ENCODE data around the gene IL17B. TPM values are rescaled to one million over a fixed set of nuclear protein-coding genes. Genes with fewer than 3 reads are reported as not detected.

Gene IL17B
- total and polyA plus RNA-seq, 8 donors = 0.56 to 31.0 (median 1.8) TPM; not detected in 3

- Histone ChIP-seq H3K4me1 (peaks cover 11 to 13% (median 12%) of the 10 kb centered on the region in 4 donors), H3K27me3 (no peaks in the 10 kb centered on the region), H3K4me3 (no peak overlapping the region), H3K27ac (no peak overlapping the region), H3K36me3 (peaks cover 0 to 16% (median 5%) of the 10 kb centered on the region in 4 donors), H3K9me3 (no peaks in the 10 kb centered on the region)
- 61 to 74% (median 70%) methylated on average over 1 of the region's 1 CpG for WGBS, 5 donors
- TF ChIP-seq POLR2AphosphoS5 (IDR thresholded peaks at IDR 0.05) (no peak), POLR2A (IDR thresholded peaks at IDR 0.05) (no peak), EP300 (IDR thresholded peaks at IDR 0.05) (no peak), CTCF (IDR thresholded peaks at IDR 0.05) (no peak)
- no peak for DNase-seq
- intact Hi-C loops (cut with DNase I; ENCODE audit: low total_unique reads) = no loop called here
Measured at GRCh38 chr5:149340920-149341319, 38.2 kb downstream of the IL17B start.

- no peaks in the 10 kb centered on the region for H3K9me3 ChIP-seq
- no peak overlapping the region for H3K27ac ChIP-seq
- TF ChIP-seq POLR2A (IDR thresholded peaks at IDR 0.05) (no peak), EP300 (IDR thresholded peaks at IDR 0.05) (no peak), POLR2AphosphoS5 (IDR thresholded peaks at IDR 0.05) (no peak), CTCF (IDR thresholded peaks at IDR 0.05) (no peak)
- H3K4me1 ChIP-seq = no peaks in the 10 kb centered on the region
- intact Hi-C loops (cut with DNase I; ENCODE audit: low total_unique reads) = no loop called here
- H3K4me3 ChIP-seq = no peak overlapping the region
- H3K36me3 ChIP-seq = peaks cover 0 to 24% (median 12%) of the 10 kb centered on the region in 4 donors
- no peaks in the 10 kb centered on the region for H3K27me3 ChIP-seq
- WGBS, 5 donors = 54 to 94% (median 72%) methylated on average over 1 of the region's 1 CpG
- DNase-seq = no peak
Measured at GRCh38 chr5:149338364-149338763, 40.7 kb downstream of the IL17B start.

- no peak overlapping the region for H3K27ac ChIP-seq
- intact Hi-C loops (cut with DNase I; ENCODE audit: low total_unique reads) = no loop called here
- H3K36me3 ChIP-seq = peaks cover 0 to 24% (median 15%) of the 10 kb centered on the region in 4 donors
- no peaks in the 10 kb centered on the region for H3K27me3 ChIP-seq
- H3K9me3 ChIP-seq = no peaks in the 10 kb centered on the region
- H3K4me3 ChIP-seq = no peak overlapping the region
- H3K4me1 ChIP-seq = no peaks in the 10 kb centered on the region
- DNase-seq = peak in 1 of 2 donors; percentile 34
- TF ChIP-seq EP300 (IDR thresholded peaks at IDR 0.05) = no peak
- no peak for TF ChIP-seq POLR2AphosphoS5 (IDR thresholded peaks at IDR 0.05)
- TF ChIP-seq CTCF (IDR thresholded peaks at IDR 0.05) = no peak
- no peak for TF ChIP-seq POLR2A (IDR thresholded peaks at IDR 0.05)
- WGBS, 5 donors = 85 to 92% (median 90%) methylated on average over 4 of the region's 4 CpGs
Measured at GRCh38 chr5:149337736-149338135, 41.4 kb downstream of the IL17B start.

GRCh38 chr5:149333711-149334443 lies 45.2 kb downstream of the IL17B start:
- intact Hi-C loops (cut with DNase I; ENCODE audit: low total_unique reads) = no loop called here
- Histone ChIP-seq H3K4me1 (no peaks in the 10 kb centered on the region), H3K27me3 (no peaks in the 10 kb centered on the region), H3K36me3 (peaks cover 0 to 20% (median 15%) of the 10 kb centered on the region in 4 donors), H3K27ac (no peak overlapping the region), H3K4me3 (no peak overlapping the region), H3K9me3 (no peaks in the 10 kb centered on the region)
- no peak for TF ChIP-seq POLR2AphosphoS5 (IDR thresholded peaks at IDR 0.05)
- no peak for TF ChIP-seq POLR2A (IDR thresholded peaks at IDR 0.05)
- TF ChIP-seq EP300 (IDR thresholded peaks at IDR 0.05) = no peak
- no peak for TF ChIP-seq CTCF (IDR thresholded peaks at IDR 0.05)
- 70 to 87% (median 75%) methylated on average over 2 of the region's 2 CpGs for WGBS, 5 donors
- DNase-seq = no peak
